ENCODE data around the gene CCR4. TPM values are rescaled to one million over a fixed set of nuclear protein-coding genes. Genes with fewer than 3 reads are reported as not detected.

The CCR4 gene
- total and polyA plus RNA-seq, 4 donors: 0.04 to 2.9 (median 0.87) TPM

DNA sequence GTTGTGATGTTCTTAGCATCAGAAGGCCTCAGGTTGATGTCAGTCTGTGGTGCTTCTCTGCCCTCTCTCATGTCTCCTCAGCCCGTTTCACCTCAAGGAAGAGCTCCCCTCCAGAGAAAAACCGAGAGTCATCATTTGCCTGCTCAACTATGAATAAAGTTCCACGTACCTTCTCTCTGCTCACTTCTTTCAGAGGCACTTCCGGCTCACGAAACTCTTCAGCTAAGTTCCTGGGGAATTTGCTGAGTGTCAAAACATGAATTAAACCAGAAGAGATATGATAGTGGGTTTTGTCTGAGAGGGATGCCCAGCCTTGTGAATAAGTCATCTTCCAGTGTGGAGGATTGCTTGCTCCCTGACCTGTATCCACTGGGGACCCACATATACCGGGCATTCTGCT is 37.7 kb downstream of the CCR4 start:
- TF ChIP-seq, protein P1, sequence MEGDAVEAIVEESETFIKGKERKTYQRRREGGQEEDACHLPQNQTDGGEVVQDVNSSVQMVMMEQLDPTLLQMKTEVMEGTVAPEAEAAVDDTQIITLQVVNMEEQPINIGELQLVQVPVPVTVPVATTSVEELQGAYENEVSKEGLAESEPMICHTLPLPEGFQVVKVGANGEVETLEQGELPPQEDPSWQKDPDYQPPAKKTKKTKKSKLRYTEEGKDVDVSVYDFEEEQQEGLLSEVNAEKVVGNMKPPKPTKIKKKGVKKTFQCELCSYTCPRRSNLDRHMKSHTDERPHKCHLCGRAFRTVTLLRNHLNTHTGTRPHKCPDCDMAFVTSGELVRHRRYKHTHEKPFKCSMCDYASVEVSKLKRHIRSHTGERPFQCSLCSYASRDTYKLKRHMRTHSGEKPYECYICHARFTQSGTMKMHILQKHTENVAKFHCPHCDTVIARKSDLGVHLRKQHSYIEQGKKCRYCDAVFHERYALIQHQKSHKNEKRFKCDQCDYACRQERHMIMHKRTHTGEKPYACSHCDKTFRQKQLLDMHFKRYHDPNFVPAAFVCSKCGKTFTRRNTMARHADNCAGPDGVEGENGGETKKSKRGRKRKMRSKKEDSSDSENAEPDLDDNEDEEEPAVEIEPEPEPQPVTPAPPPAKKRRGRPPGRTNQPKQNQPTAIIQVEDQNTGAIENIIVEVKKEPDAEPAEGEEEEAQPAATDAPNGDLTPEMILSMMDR (IDR thresholded peaks at IDR 0.05; ENCODE audit: control extremely low read depth, extremely low read depth): no peak
- no peak for ATAC-seq (ENCODE audit: insufficient read depth, low FRiP score)
- WGBS, 2 donors: 91 to 92% methylated on average over 6 of the region's 6 CpGs
- Histone ChIP-seq H3K4me3 (no peak overlapping the region), H3K4me1 (ENCODE audit: control insufficient read depth in 5 of 5, insufficient read depth in 5 of 5, low read length in 5 of 5) (no peaks in the 10 kb centered on the region), H3K27ac (ENCODE audit: low read depth in 1 of 2, low read length in 1 of 2) (no peak overlapping the region), H3K36me3 (ENCODE audit: control insufficient read depth in 4 of 4, insufficient read depth in 4 of 4, low read length in 4 of 4) (no peaks in the 10 kb centered on the region), H3K9me3 (ENCODE audit: control insufficient read depth in 4 of 4, insufficient read depth in 3 of 4, low read length in 3 of 4) (no peaks in the 10 kb centered on the region), H3K9ac (ENCODE audit: insufficient read depth in 1 of 2, low read length in 2 of 2) (no peak overlapping the region), H3K27me3 (ENCODE audit: control insufficient read depth in 3 of 3, insufficient read depth in 3 of 3, low read length in 2 of 3) (no peaks in the 10 kb centered on the region)
- DNase-seq: no peak

DNA sequence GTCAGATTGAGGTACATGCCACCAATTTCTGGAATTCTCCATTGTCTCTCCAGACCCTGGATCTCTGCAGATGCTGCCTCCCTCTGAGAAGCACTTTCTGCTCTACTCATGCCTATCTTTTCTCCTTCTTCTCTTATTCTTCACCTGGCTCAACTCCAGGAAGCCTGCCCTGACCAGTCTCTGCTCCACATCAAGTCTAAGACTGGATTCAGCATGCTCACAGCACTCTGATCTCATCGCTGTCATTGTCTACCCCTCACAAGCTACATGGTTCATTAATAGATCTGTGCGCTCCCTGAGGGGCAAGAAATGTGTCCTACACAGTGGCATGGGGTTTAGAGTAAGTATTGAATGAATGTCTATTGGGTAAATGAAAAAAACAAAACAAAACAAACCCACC is 38.7 kb downstream of the CCR4 start:
- Histone ChIP-seq H3K27ac (ENCODE audit: low read depth in 1 of 2, low read length in 1 of 2) (no peak overlapping the region), H3K9me3 (ENCODE audit: control insufficient read depth in 4 of 4, insufficient read depth in 3 of 4, low read length in 3 of 4) (no peaks in the 10 kb centered on the region), H3K4me1 (ENCODE audit: control insufficient read depth in 5 of 5, insufficient read depth in 5 of 5, low read length in 5 of 5) (no peaks in the 10 kb centered on the region), H3K9ac (ENCODE audit: insufficient read depth in 1 of 2, low read length in 2 of 2) (no peak overlapping the region), H3K4me3 (no peak overlapping the region), H3K36me3 (ENCODE audit: control insufficient read depth in 4 of 4, insufficient read depth in 4 of 4, low read length in 4 of 4) (no peaks in the 10 kb centered on the region), H3K27me3 (ENCODE audit: control insufficient read depth in 3 of 3, insufficient read depth in 3 of 3, low read length in 2 of 3) (no peaks in the 10 kb centered on the region)
- ATAC-seq (ENCODE audit: insufficient read depth, low FRiP score) (no peak), DNase-seq (no peak)
- TF ChIP-seq, protein P1 (IDR thresholded peaks at IDR 0.05; ENCODE audit: control extremely low read depth, extremely low read depth): no peak
- WGBS, 2 donors: 94 to 96% methylated on average over 2 of the region's 2 CpGs

DNA sequence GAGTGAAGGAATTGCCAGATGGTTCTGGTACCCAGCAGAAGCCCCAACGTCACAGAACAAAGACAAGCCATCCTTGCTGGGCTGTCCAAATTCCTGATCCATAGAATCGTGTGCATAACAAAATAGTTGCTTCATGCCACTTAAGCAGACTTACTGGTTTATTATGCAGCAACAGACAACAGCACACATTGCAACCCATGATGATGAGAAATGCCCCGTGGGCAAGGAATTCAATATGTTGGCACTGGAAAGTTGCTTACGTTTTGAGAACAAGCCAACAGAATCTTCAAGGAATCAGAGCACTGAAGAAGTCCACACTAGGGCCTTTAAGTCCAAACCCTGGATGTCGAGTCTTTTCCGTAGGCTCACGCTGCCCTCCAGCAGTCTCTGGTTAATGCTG is 40.3 kb downstream of the CCR4 start:
- H3K27me3 ChIP-seq (ENCODE audit: control insufficient read depth in 3 of 3, insufficient read depth in 3 of 3, low read length in 2 of 3): no peaks in the 10 kb centered on the region
- no peak for ATAC-seq (ENCODE audit: insufficient read depth, low FRiP score)
- no peak overlapping the region for H3K27ac ChIP-seq (ENCODE audit: low read depth in 1 of 2, low read length in 1 of 2)
- no peak overlapping the region for H3K4me3 ChIP-seq
- H3K9ac ChIP-seq (ENCODE audit: insufficient read depth in 1 of 2, low read length in 2 of 2): no peak overlapping the region
- WGBS, 2 donors: 89 to 96% methylated on average over 7 of the region's 7 CpGs
- H3K36me3 ChIP-seq (ENCODE audit: control insufficient read depth in 4 of 4, insufficient read depth in 4 of 4, low read length in 4 of 4): peaks cover 0 to 5% (median 0%) of the 10 kb centered on the region in 4 donors
- H3K9me3 ChIP-seq (ENCODE audit: control insufficient read depth in 4 of 4, insufficient read depth in 3 of 4, low read length in 3 of 4): no peaks in the 10 kb centered on the region
- TF ChIP-seq, protein P1 (IDR thresholded peaks at IDR 0.05; ENCODE audit: control extremely low read depth, extremely low read depth): no peak
- DNase-seq: no peak
- H3K4me1 ChIP-seq (ENCODE audit: control insufficient read depth in 5 of 5, insufficient read depth in 5 of 5, low read length in 5 of 5): no peaks in the 10 kb centered on the region

- Histone ChIP-seq H3K27me3 (ENCODE audit: control insufficient read depth in 3 of 3, insufficient read depth in 3 of 3, low read length in 2 of 3) (no peaks in the 10 kb centered on the region), H3K4me3 (no peak overlapping the region), H3K9ac (ENCODE audit: insufficient read depth in 1 of 2, low read length in 2 of 2) (no peak overlapping the region), H3K9me3 (ENCODE audit: control insufficient read depth in 4 of 4, insufficient read depth in 3 of 4, low read length in 3 of 4) (no peaks in the 10 kb centered on the region), H3K36me3 (ENCODE audit: control insufficient read depth in 4 of 4, insufficient read depth in 4 of 4, low read length in 4 of 4) (peaks cover 0 to 10% (median 0%) of the 10 kb centered on the region in 4 donors), H3K4me1 (ENCODE audit: control insufficient read depth in 5 of 5, insufficient read depth in 5 of 5, low read length in 5 of 5) (no peaks in the 10 kb centered on the region), H3K27ac (ENCODE audit: low read depth in 1 of 2, low read length in 1 of 2) (no peak overlapping the region)
- TF ChIP-seq, protein P1 (IDR thresholded peaks at IDR 0.05; ENCODE audit: control extremely low read depth, extremely low read depth): no peak
- 92 to 94% methylated on average over 3 of the region's 3 CpGs for WGBS, 2 donors
- DNase-seq (no peak), ATAC-seq (ENCODE audit: insufficient read depth, low FRiP score) (no peak)
Measured at GRCh38 chr3:32992310-32992686, 40.9 kb downstream of the CCR4 start.
